ENCODE results near the gene ENO2. TPM values are rescaled to one million over a fixed set of nuclear protein-coding genes. Genes with fewer than 3 reads are reported as not detected.

The ENO2 gene
- total and polyA plus RNA-seq, 2 donors (not counting 1 experiment from before 2014, with no cell fraction given), result 20.3 to 43.0 TPM

GRCh38 chr12:6943722-6944380, 29.5 kb downstream of the ENO2 start, which contains the start of the genes C12orf57 and RNU7-1:
Gene C12orf57 (plus strand): TSS chr12:6944022. CDS start chr12:6944122, 100 bp downstream.
Gene RNU7-1 (plus strand): TSS chr12:6943816.
- Histone ChIP-seq H3K27me3 (ENCODE audit: control insufficient read depth, insufficient read depth, low read length) (no peaks in the 10 kb centered on the region), H2AFZ (ENCODE audit: low read length) (no peak within 1 kb of the TSS), H3K9me3 (ENCODE audit: control insufficient read depth, insufficient read depth, low read depth, low read length) (no peaks in the 10 kb centered on the region), H3K79me2 (ENCODE audit: control insufficient read depth, insufficient read depth, low read length) (peaks cover 2% of the 10 kb centered on the region), H4K20me1 (ENCODE audit: control insufficient read depth, extremely low read depth, insufficient read depth, low read length) (no peaks in the 10 kb centered on the region), H3K36me3 (ENCODE audit: control insufficient read depth, insufficient read depth, low read length) (peaks cover 23% of the 10 kb centered on the region), H3K4me3 (replicated peaks in 1 of 4; ENCODE audit: control extremely low read depth in 1 of 4, insufficient read depth in 1 of 4, low read depth in 3 of 4, low read length in 4 of 4) (peak within 1 kb of the TSS; percentile 64 to 75 (median 70)), H3K27ac (ENCODE audit: insufficient read depth, low read length) (peak within 1 kb of the TSS; percentile 94), H3K9ac (ENCODE audit: insufficient read depth, low read length) (peak within 1 kb of the TSS; percentile 81), H3K4me2 (ENCODE audit: extremely low read depth, insufficient read depth, low read length) (peak within 1 kb of the TSS; percentile 95), H3K4me1 (ENCODE audit: control insufficient read depth, extremely low read depth, insufficient read depth, low read length) (peaks cover 15% of the 10 kb centered on the region)
- DNase-seq (ENCODE audit: low read depth in 2 of 2), result peak in 1 of 2 donors; percentile 90
- no peak for TF ChIP-seq EZH2 (IDR thresholded peaks at IDR 0.05; ENCODE audit: low read length, missing control alignments)
- TF ChIP-seq, protein P1, sequence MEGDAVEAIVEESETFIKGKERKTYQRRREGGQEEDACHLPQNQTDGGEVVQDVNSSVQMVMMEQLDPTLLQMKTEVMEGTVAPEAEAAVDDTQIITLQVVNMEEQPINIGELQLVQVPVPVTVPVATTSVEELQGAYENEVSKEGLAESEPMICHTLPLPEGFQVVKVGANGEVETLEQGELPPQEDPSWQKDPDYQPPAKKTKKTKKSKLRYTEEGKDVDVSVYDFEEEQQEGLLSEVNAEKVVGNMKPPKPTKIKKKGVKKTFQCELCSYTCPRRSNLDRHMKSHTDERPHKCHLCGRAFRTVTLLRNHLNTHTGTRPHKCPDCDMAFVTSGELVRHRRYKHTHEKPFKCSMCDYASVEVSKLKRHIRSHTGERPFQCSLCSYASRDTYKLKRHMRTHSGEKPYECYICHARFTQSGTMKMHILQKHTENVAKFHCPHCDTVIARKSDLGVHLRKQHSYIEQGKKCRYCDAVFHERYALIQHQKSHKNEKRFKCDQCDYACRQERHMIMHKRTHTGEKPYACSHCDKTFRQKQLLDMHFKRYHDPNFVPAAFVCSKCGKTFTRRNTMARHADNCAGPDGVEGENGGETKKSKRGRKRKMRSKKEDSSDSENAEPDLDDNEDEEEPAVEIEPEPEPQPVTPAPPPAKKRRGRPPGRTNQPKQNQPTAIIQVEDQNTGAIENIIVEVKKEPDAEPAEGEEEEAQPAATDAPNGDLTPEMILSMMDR (conservative IDR thresholded peaks at IDR 0.05 in 1 of 2, IDR thresholded peaks at IDR 0.05 in 1 of 2; ENCODE audit: low read depth in 1 of 2, low read length in 2 of 2), result no peak

GRCh38 chr12:6944381-6945186, 30.2 kb downstream of the ENO2 start:
- peaks cover 17% of the 10 kb centered on the region for H3K36me3 ChIP-seq (ENCODE audit: control insufficient read depth, insufficient read depth, low read length)
- peak overlapping the region; percentile 94 for H3K27ac ChIP-seq (ENCODE audit: insufficient read depth, low read length)
- H3K4me1 ChIP-seq (ENCODE audit: control insufficient read depth, extremely low read depth, insufficient read depth, low read length), result peaks cover 15% of the 10 kb centered on the region
- no peaks in the 10 kb centered on the region for H3K79me2 ChIP-seq (ENCODE audit: control insufficient read depth, insufficient read depth, low read length)
- no peaks in the 10 kb centered on the region for H3K9me3 ChIP-seq (ENCODE audit: control insufficient read depth, insufficient read depth, low read depth, low read length)
- H3K4me2 ChIP-seq (ENCODE audit: extremely low read depth, insufficient read depth, low read length), result peak overlapping the region; percentile 95
- no peaks in the 10 kb centered on the region for H3K27me3 ChIP-seq (ENCODE audit: control insufficient read depth, insufficient read depth, low read length)
- H4K20me1 ChIP-seq (ENCODE audit: control insufficient read depth, extremely low read depth, insufficient read depth, low read length), result no peaks in the 10 kb centered on the region
- peak overlapping the region; percentile 64 to 75 (median 70) for H3K4me3 ChIP-seq (replicated peaks in 1 of 4; ENCODE audit: control extremely low read depth in 1 of 4, insufficient read depth in 1 of 4, low read depth in 3 of 4, low read length in 4 of 4)
- peak; percentile 91 to 93 for DNase-seq (ENCODE audit: low read depth in 2 of 2)
- no peak overlapping the region for H2AFZ ChIP-seq (ENCODE audit: low read length)
- peak overlapping the region; percentile 81 for H3K9ac ChIP-seq (ENCODE audit: insufficient read depth, low read length)
- no peak for TF ChIP-seq EZH2 (IDR thresholded peaks at IDR 0.05; ENCODE audit: low read length, missing control alignments)
- TF ChIP-seq, protein P1 (conservative IDR thresholded peaks at IDR 0.05 in 1 of 2, IDR thresholded peaks at IDR 0.05 in 1 of 2; ENCODE audit: low read depth in 1 of 2, low read length in 2 of 2), result peak; percentile 87 to 88

DNA sequence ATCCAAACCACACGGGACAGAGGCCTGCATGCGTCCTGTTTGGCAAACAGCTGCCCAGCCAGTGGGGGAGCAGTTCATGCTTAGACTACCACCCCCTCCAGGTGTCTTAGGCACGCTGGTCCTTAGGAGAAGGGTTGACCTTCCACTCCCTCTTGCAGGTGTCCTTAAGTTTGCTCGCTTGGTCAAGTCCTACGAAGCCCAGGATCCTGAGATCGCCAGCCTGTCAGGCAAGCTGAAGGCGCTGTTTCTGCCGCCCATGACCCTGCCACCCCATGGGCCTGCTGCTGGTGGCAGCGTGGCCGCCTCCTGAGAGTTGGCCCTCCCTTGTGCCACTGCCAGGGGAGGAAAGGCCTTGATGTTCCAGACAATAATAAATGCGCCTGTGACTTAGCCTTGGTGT, 31.2 kb downstream of the ENO2 start:
- no peak overlapping the region for H3K4me2 ChIP-seq (ENCODE audit: extremely low read depth, insufficient read depth, low read length)

More for the DNA sequence above, 31.2 kb downstream of the ENO2 start:
- no peaks in the 10 kb centered on the region for H3K27me3 ChIP-seq (ENCODE audit: control insufficient read depth, insufficient read depth, low read length)
- H4K20me1 ChIP-seq (ENCODE audit: control insufficient read depth, extremely low read depth, insufficient read depth, low read length), result no peaks in the 10 kb centered on the region
- no peak overlapping the region for H3K4me3 ChIP-seq (replicated peaks in 1 of 4; ENCODE audit: control extremely low read depth in 1 of 4, insufficient read depth in 1 of 4, low read depth in 3 of 4, low read length in 4 of 4)
- H3K9ac ChIP-seq (ENCODE audit: insufficient read depth, low read length), result no peak overlapping the region
- H3K4me1 ChIP-seq (ENCODE audit: control insufficient read depth, extremely low read depth, insufficient read depth, low read length), result peaks cover 15% of the 10 kb centered on the region
- no peaks in the 10 kb centered on the region for H3K79me2 ChIP-seq (ENCODE audit: control insufficient read depth, insufficient read depth, low read length)
- no peak for TF ChIP-seq EZH2 (IDR thresholded peaks at IDR 0.05; ENCODE audit: low read length, missing control alignments)
- TF ChIP-seq, protein P1 (conservative IDR thresholded peaks at IDR 0.05 in 1 of 2, IDR thresholded peaks at IDR 0.05 in 1 of 2; ENCODE audit: low read depth in 1 of 2, low read length in 2 of 2), result no peak
- peak overlapping the region; percentile 11 for H3K27ac ChIP-seq (ENCODE audit: insufficient read depth, low read length)
- H2AFZ ChIP-seq (ENCODE audit: low read length), result no peak overlapping the region
- H3K9me3 ChIP-seq (ENCODE audit: control insufficient read depth, insufficient read depth, low read depth, low read length), result no peaks in the 10 kb centered on the region
- no peak for DNase-seq (ENCODE audit: low read depth in 2 of 2)
- peaks cover 13% of the 10 kb centered on the region for H3K36me3 ChIP-seq (ENCODE audit: control insufficient read depth, insufficient read depth, low read length)

All from fibroblast of lung (primary cell).